HG03571 (cell line): ENCODE measurements around the gene SERINC3.

ENCODE experiments used
- ATAC-seq: cut with Tn5 transposase; IDR thresholded peaks from one replicate; pipeline ENCODE4 v1.9.1; 2021; ENCODE audit not compliant: unreplicated experiment

The SERINC3 gene

DNA sequence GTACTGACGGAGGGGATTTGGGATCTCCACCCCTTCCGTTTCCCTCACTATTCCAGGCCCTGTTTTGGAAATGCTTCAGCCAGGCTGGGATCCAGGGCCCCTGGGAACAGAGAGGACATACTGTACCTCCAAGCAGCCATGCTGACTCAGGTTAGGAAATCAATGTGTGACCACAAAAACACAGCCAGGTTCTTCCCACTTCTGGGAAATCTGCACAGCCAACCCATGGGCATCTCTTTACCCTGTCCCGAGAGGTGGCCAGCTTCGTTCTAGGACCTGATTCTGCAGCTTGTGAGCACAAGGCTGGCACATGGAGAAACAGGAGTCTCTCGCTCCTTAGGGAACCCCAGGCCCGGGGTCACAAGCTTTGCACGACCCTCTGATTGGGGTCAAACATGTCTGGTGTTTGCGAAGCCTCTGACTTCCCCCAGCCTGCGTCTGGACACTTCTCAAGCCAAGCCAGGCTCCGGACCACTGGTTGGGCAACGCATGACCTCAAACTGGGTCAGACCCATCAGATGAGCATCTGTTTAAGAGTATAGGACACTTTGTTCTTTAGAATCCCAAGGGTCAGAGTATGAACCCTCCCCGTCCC, 54.5 kb downstream of the SERINC3 start:
- ATAC-seq, result no peak

DNA sequence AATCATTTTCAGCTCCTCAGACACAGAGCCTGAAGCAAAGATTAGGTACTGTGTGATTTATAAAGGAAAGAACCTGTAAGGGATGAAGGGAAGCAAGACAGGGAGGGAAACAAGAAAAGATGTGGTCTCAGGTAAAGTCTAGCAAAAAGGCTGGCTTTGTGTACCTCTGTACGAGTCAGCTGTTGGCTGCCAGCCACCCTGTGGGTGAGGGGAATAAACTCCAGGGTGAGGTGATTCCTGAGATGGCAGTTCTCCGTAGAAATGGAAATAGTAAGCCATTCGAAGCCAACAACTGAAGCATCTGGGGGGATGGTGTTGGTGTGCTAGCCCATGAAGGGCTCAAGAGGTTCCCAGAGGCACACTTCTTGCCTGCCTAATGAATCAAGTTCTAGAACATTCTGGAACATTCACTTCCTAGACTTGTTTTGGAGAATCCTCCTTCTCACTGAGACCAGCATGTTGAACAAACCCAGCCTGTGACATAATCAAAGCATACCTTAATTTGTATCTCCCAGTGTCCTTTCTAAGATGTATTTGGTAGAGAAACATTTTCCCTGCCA, 56.8 kb downstream of the SERINC3 start:
- ATAC-seq, result no peak

DNA sequence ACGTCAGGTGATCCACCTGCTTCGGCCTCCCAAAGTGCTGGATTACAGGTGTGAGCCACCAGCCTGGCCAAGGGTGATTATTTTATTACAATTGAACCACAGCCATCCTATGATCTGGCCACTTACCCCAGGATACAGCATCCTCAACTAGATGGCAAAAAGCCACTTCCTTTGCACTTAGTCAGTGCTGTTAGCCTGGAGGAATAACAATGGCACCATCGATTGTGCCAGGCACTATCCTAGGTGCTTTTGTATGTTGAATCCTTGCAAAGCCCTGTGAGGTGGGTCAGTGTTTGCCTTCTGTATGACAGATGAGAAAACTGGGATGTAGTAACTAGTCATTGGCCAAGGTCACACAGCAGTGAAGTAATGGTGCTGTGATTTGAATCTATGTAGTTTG, 57.4 kb downstream of the SERINC3 start:
- no peak for ATAC-seq

DNA sequence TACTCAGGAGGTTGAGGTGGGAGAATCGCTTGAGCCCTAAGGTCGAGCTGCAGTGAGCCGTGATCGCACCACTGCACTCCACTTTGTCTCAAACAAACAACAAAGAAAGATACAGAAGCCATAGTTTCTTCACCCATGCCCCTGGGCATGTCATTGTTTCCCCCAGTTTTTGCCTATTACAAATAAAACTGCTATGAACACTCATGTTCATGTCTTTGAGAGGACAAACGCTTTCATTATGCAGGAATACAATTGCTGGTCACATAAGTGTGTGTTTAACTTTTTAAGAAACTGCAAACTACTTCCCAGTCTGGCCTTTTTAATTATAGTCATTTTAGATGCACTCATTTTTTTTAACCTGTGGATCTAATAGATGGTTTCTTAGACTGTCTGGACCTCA, 58.4 kb downstream of the SERINC3 start:
- ATAC-seq, result no peak

DNA sequence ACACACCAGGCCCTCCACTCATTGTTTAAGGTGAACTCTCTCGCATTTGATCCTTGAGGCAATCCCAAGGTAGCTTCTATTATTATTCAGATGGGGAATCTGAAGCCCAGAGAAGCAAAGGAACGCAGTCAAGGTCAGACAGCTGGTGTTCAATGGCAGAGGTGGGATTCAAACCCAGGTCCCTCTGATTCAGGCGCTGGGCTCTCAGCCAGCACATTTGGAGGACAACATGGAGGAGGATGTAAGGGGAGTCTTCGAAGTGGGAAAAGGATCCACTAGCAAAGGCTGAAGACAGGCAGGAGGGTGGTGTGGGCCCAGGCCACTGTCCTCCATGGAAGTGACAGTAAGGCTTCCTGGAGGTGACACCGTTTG, 60.1 kb downstream of the SERINC3 start:
- ATAC-seq, result no peak

DNA sequence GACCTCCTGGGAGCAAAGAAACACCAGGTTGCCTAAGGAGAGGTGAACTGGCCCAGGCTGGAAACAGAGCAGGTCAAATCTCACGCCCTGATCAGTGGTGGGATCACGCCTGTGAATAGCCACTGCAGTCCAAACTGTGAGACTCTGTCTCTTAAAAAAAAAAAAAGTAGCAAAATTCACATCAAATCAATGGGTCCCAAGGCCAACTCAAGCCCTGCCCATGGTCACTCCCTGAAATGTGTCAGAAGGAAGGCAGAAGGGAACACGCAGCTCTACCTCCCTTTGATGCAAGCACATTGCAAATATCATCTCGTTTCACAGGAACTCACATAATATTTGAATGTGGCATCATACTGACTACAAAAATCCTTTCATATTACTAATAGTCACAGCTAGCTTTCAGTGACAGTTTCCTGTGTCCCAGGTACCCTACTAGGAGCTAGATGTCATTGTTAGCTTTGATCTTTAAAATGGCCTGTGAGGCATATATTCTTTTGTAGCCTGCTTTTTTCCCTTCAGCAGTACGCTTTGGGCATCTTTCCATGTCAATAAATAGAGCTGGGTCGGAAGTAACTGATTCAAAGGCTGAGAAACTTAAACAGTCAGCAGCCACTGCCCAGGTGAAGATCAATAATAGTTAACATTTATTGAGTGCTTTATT, 60.6 kb downstream of the SERINC3 start:
- no peak for ATAC-seq

DNA sequence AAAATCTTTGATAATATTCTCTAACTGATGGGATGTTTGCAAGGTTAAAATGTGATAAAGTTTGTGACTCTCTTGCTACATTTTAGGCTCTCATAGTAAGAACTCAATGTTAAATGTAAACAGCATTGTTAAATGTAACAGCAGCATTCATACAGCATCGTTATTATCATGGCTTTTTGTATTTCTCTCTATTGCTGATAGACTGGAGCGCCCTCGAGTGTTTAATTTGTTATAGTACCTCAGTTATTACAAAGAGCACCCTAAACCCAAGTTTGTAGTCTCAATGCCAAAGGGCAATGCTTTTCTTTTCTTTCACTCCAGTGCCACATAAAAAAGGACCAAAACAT, 61.1 kb downstream of the SERINC3 start:
- no peak for ATAC-seq

DNA sequence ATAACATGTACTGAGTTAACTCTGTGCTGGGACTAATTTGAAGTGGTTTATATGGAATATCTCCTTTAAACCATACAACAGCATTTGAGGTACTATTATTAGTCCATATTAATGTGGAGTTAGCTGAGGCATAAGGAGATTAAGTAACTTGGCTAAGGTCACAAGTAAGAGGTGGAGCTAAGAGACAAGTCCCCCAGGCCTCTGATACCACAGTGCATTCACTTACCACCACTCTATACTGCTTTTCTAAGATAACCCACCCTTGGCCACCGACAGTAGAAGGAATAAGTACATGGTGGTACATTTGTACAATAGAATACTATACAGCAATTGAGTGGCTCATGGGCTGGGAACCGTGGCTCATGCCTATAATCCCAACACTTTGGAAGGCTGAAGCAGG, 62.6 kb downstream of the SERINC3 start:
- ATAC-seq, result no peak

DNA sequence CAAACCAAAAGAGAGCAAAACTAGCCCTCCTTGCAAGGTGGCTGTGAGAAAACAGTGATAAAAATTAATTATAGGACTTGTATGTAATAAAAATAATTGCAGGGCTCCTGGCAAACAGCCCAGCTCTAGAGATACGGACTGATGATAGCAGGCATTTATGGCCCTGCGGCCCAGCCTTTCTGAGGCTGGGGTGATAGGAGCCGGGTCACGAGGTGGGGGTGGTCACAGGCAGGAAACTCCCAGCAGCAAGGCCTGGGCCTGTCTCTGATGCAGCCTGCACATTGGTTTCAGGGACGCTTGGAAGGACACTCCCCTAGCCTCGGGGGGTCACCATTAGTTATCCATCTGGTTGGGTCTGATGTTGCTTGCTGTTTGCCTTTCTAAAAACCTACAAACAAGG, 64.9 kb downstream of the SERINC3 start:
- ATAC-seq, result no peak

DNA sequence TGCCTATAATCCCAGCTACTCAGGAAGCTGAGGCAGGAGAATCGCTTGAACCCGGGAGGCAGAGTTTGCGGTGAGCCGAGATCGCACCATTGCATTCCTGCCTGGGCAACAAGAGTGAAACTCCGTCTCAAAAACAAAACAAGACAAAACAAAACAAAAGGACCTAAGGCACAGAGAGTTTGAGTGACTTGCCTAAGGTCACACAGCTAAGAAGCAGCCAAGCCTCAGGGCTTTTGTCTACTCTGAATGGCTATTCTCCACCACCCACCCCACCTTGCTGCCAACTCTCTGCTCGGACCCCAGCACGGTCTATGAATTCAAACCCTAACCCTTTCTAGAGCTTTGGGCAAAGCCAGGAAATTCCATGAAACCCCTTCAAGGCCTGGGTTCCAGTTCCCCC, 65.3 kb downstream of the SERINC3 start:
- no peak for ATAC-seq

DNA sequence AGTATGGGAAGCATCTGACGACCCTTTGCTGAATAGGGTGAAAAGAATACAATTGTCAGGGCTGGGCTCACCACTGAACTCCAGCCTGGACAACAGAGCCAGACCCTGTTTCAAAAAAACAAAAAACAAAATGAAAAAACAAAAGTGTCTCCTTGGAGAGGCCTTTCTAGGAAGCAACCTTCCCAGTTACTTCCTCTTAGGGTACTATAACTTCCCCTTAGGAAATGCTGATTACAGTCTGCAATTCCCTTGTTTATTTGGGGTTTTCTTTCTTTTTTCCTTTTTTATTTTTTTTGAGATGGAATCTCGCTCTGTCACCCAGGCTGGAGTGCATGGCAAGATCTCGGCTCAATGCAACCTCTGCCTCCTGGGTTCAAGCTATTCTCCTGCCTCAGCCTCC, 66.7 kb downstream of the SERINC3 start:
- no peak for ATAC-seq

DNA sequence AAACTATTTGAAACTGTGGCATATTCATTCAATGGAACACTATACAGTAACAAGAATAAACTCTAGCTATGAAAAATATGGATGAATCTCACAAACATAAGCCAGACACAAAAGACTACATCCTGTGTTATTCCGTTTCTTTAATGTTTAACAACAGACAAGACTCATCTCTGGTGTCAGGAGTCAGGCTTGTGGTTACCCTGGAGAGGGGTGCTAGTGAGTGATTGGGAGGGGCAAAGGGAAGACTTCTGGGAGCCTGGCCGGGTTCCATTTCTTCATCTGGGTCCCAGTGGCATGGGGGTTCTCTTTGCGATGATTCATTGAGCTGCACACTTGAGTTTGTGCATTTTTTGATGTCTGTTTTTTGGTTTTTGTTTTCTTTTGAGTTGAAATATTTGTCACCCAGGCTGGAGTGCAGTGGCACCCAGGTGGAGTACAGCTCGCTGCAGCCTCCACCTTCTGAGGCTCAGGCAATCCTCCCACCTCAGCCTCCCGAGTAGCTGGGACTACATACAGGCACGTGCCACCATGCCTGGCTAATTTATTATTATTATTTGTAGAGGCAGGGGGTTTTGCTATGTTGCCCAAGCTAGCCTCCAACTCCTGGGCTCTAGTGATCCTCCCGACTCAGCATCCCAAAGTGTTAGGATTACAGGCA, 67.4 kb downstream of the SERINC3 start:
- no peak for ATAC-seq

DNA sequence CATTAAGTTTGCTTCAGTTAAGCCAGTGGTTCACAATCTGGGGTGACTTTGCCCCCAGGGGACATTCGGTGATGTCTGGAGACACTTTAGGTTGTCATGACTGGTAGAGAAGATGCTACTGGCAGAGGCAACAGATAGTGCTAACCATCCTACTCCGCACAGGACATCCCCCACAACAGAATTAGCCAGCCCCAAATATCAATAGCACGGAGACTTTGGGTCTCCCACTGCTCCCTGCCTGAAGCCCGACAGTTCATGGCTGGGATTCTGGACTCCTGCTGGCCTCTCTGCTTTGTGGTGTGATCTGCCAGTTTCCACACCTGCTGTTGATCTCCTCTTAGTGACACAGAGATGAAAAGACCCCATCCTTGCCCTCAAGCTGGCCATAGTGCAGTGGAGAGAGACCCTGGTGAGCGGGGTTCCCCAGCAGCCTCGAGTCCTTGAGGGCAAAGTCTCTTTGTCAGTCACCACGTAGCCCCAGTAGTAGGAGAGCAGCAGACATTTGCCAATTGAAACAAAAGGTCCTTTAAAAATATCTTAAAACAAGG, 70.9 kb downstream of the SERINC3 start:
- no peak for ATAC-seq

DNA sequence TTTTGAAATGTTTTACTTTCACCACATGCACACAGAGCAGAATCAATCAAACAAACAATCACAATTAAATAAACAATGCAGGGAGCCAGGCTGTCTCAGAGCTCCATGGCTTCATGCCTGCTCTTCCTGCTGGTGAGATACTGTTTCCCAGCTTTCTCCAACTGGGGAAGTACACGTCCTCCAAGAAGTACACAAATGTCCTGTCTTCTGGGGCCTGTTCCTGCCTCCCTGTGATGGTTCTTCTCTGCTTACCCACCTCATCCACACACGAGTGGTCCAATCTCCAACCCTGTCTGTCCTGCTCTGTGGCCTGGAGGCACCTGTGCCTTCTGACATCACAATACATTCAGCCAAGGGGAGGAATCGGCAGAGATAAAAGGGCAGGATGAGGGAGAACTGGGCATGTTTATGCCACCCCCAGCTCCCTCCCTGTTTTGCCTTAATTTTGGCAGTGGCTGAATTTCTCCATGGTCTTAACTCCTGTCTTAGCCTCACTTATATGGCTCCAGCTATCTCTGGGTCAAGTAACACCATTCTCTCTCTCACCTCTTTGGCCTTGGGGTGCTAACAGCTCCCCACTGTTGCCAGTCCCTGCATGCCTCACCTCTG, 71.5 kb downstream of the SERINC3 start:
- no peak for ATAC-seq

DNA sequence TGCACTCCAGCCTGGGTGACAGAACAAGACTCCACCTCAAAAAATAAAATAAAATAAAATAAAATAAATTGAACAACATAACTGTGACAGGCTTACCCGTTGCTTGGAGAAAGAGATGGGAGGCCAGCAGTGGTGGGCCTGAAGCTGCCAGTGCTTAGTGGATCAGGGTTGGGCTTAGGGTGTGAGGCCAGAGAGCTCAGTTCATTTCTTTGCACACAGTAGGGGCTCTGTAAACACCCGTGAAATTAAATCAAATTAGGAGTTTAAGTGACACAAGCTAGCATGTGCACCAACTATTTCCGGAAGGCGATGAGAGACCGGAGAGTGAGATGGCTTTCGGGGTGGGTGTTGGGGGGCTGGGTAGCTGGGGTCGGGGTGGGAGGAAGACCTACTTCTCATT, 72.0 kb downstream of the SERINC3 start:
- ATAC-seq, result no peak

DNA sequence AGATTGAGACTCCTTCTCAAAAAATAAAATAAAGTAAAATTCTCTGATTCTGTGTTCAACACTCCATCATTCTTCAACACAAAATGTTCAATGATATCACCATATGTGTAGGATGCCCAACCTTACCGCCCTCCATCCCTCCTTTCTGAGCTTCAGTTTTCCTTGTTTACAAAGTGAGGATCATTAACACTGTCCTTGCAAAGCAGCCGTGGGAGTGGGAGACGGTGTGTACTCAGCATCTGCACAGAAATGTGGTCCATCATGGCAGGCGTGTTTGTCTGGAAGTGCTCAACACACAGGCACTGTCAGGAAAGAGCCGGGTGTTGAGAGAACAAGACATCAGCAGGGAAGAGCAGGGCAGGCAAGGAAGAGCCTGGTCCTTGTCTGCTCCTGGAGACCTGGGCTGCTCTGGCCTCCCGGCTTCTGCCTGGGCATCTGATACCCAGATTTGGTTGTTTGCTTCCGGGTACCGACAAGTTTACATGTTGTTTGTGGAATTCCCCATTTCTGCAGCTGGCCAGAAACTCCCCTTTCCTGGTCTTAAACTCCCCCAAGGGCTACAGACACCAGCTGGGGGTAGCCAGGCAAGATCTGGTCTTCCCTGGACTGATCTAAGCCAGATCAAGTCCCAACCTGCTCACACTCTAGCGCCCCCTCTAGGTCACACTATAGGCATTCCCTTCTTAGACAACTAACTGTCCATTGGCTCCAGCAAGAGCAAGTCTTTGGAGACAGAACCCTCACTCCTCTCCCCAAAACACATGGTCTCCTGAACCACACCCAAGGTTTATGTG, 72.9 kb downstream of the SERINC3 start:
- ATAC-seq, result no peak

DNA sequence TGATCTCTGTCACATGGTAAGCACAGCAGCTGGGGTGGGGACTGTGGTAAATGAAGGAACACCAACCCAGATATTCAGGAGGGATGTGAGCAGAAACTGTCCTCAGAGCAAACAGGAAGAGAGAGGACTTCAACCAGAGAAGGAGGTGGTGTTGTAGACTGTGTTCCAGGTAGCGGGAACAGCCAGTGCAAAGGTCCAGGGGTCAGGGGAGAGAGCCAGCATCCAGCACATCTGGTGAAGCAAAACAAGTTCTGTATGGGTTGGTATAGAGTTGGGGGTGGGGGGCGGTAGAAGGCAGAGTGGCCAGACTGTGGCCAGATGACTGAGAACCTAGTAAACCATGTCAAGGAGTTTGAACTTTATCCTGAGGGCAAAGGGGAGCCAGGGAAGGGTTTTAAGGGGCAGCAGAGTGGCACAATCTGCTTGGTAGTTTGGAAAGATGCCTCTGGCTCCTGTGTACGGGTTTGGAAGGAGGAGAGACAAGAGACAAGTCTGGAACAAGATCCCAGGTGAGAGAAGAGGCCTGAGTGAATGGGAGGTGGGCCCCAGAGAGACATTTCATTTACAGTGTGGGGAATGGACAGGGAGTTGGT, 73.9 kb downstream of the SERINC3 start:
- no peak for ATAC-seq
